Umbilical cord (tissue), 2 donors: Measurements from ENCODE around the gene KRTAP19-3. TPM values are rescaled to one million over a fixed set of nuclear protein-coding genes. Genes with fewer than 3 reads are reported as not detected.
A peak's percentile ranks its signal among the peaks of the same experiment; 100 is the strongest.
"Not testable (repeated sequence)": the region's sequence is repeated elsewhere in the genome, so short reads cannot be mapped to it uniquely, and the experiment has no call there.

ENCODE experiments used
- DNase-seq: peaks from one replicate; pipeline ENCODE4 v3.0.0-alpha.2; 2015; ENCODE audit warnings: low spot score
- total RNA-seq: library from RNA; depleted of rRNA; stranded (reverse); fragments of >200 nt; gene quantifications from one replicate; pipeline ENCODE4 v1.2.3, GENCODE V29; 2014; ENCODE audit warnings: low replicate concordance; ENCODE audit not compliant: insufficient read depth

KRTAP19-3 gene
- not detected for total RNA-seq

GRCh38 chr21:30491963-30492428 is at the start of gene KRTAP19-3:
TSS of gene KRTAP19-3 (minus strand) at chr21:30492013. CDS start at chr21:30491957, 56 bp downstream.
- peak; percentile 12 for DNase-seq

- DNase-seq = no peak
Observed at GRCh38 chr21:30518876-30519275, 27.1 kb upstream of the KRTAP19-3 start.

GRCh38 chr21:30515681-30516080 is 23.9 kb upstream of the KRTAP19-3 start:
- no peak for DNase-seq

- DNase-seq = not testable (repeated sequence)
Observed at GRCh38 chr21:30505621-30506205, 13.9 kb upstream of the KRTAP19-3 start.

GRCh38 chr21:30502041-30502440 is 10.2 kb upstream of the KRTAP19-3 start, which contains the start of gene KRTAP19-5:
TSS of gene KRTAP19-5 (minus strand) at chr21:30502141. CDS start at chr21:30502090, 51 bp downstream.
- no peak for DNase-seq

- no peak for DNase-seq
Observed at GRCh38 chr21:30497065-30497464, 5.3 kb upstream of the KRTAP19-3 start, which contains the start of gene KRTAP19-4. TSS of gene KRTAP19-4 (minus strand) at chr21:30497165. CDS start at chr21:30497110, 55 bp downstream.

- DNase-seq = no peak
Observed at GRCh38 chr21:30487336-30487735, 4.5 kb downstream of the KRTAP19-3 start, which contains the start of gene KRTAP19-2. TSS of gene KRTAP19-2 (minus strand) at chr21:30487436. CDS start at chr21:30487348, 88 bp downstream.

GRCh38 chr21:30486180-30486579 is 5.6 kb downstream of the KRTAP19-3 start:
- no peak for DNase-seq

GRCh38 chr21:30482130-30482529 is 9.7 kb downstream of the KRTAP19-3 start:
- peak; percentile 29 for DNase-seq

GRCh38 chr21:30480145-30480544 is 11.7 kb downstream of the KRTAP19-3 start, which contains the start of gene KRTAP19-1:
TSS of gene KRTAP19-1 (minus strand) at chr21:30480367. CDS start at chr21:30480317, 50 bp downstream.
- no peak for DNase-seq

GRCh38 chr21:30479259-30479658 is 12.6 kb downstream of the KRTAP19-3 start:
- DNase-seq = no peak

GRCh38 chr21:30478004-30478403 is 13.8 kb downstream of the KRTAP19-3 start:
- peak; percentile 53 for DNase-seq

GRCh38 chr21:30468900-30469714 is 22.7 kb downstream of the KRTAP19-3 start:
- DNase-seq = no peak

GRCh38 chr21:30463713-30464112 is 28.1 kb downstream of the KRTAP19-3 start:
- no peak for DNase-seq

GRCh38 chr21:30448514-30448913 is 43.3 kb downstream of the KRTAP19-3 start:
- DNase-seq = no peak

GRCh38 chr21:30447056-30447455 is 44.8 kb downstream of the KRTAP19-3 start:
- no peak for DNase-seq

GRCh38 chr21:30444204-30444603 is 47.6 kb downstream of the KRTAP19-3 start:
- no peak for DNase-seq

- DNase-seq = no peak
Observed at GRCh38 chr21:30443226-30443625, 48.6 kb downstream of the KRTAP19-3 start.
